ENCODE data around the gene GALNT18. TPM values are rescaled to one million over a fixed set of nuclear protein-coding genes. Genes with fewer than 3 reads are reported as not detected.

GALNT18 gene
- total RNA-seq, 1 donor from 2014 or later, result 6.6 TPM

GRCh38 chr11:11667056-11667455 lies 45.3 kb upstream of the GALNT18 start:
- TF ChIP-seq CTCF (IDR thresholded peaks at IDR 0.05; ENCODE audit: insufficient read depth, low read length, poor library complexity, severe bottlenecking), result no peak
- Histone ChIP-seq H3K36me3 (ENCODE audit: control insufficient read depth, insufficient read depth, low read length) (no peaks in the 10 kb centered on the region), H3K4me3 (ENCODE audit: low read depth, low read length) (no peak overlapping the region), H3K27me3 (ENCODE audit: control insufficient read depth, insufficient read depth, low read length) (peaks cover 13% of the 10 kb centered on the region)
- no peak for DNase-seq (ENCODE audit: low read depth)

GRCh38 chr11:11665407-11665806 lies 43.6 kb upstream of the GALNT18 start:
- Histone ChIP-seq H3K27me3 (ENCODE audit: control insufficient read depth, insufficient read depth, low read length) (peaks cover 13% of the 10 kb centered on the region), H3K4me3 (ENCODE audit: low read depth, low read length) (no peak overlapping the region), H3K36me3 (ENCODE audit: control insufficient read depth, insufficient read depth, low read length) (no peaks in the 10 kb centered on the region)
- no peak for TF ChIP-seq CTCF (IDR thresholded peaks at IDR 0.05; ENCODE audit: insufficient read depth, low read length, poor library complexity, severe bottlenecking)
- DNase-seq (ENCODE audit: low read depth), result no peak

- Histone ChIP-seq H3K36me3 (ENCODE audit: control insufficient read depth, insufficient read depth, low read length) (no peaks in the 10 kb centered on the region), H3K4me3 (ENCODE audit: low read depth, low read length) (no peak overlapping the region), H3K27me3 (ENCODE audit: control insufficient read depth, insufficient read depth, low read length) (peaks cover 13% of the 10 kb centered on the region)
- DNase-seq (ENCODE audit: low read depth), result no peak
- TF ChIP-seq CTCF (IDR thresholded peaks at IDR 0.05; ENCODE audit: insufficient read depth, low read length, poor library complexity, severe bottlenecking), result no peak
These were observed 42.1 kb upstream of the GALNT18 start for GRCh38 chr11:11663907-11664306.

- Histone ChIP-seq H3K4me3 (ENCODE audit: low read depth, low read length) (no peak overlapping the region), H3K27me3 (ENCODE audit: control insufficient read depth, insufficient read depth, low read length) (peaks cover 13% of the 10 kb centered on the region), H3K36me3 (ENCODE audit: control insufficient read depth, insufficient read depth, low read length) (no peaks in the 10 kb centered on the region)
- no peak for TF ChIP-seq CTCF (IDR thresholded peaks at IDR 0.05; ENCODE audit: insufficient read depth, low read length, poor library complexity, severe bottlenecking)
- no peak for DNase-seq (ENCODE audit: low read depth)
These were observed 40.8 kb upstream of the GALNT18 start for GRCh38 chr11:11662578-11662977.

GRCh38 chr11:11661326-11662040 lies 39.7 kb upstream of the GALNT18 start:
- no peak for DNase-seq (ENCODE audit: low read depth)
- H3K27me3 ChIP-seq (ENCODE audit: control insufficient read depth, insufficient read depth, low read length), result peaks cover 13% of the 10 kb centered on the region
- H3K36me3 ChIP-seq (ENCODE audit: control insufficient read depth, insufficient read depth, low read length), result no peaks in the 10 kb centered on the region
- no peak for TF ChIP-seq CTCF (IDR thresholded peaks at IDR 0.05; ENCODE audit: insufficient read depth, low read length, poor library complexity, severe bottlenecking)
- H3K4me3 ChIP-seq (ENCODE audit: low read depth, low read length), result no peak overlapping the region

- peaks cover 11% of the 10 kb centered on the region for H3K27me3 ChIP-seq (ENCODE audit: control insufficient read depth, insufficient read depth, low read length)
- H3K36me3 ChIP-seq (ENCODE audit: control insufficient read depth, insufficient read depth, low read length), result no peaks in the 10 kb centered on the region
- H3K4me3 ChIP-seq (ENCODE audit: low read depth, low read length), result no peak overlapping the region
- no peak for TF ChIP-seq CTCF (IDR thresholded peaks at IDR 0.05; ENCODE audit: insufficient read depth, low read length, poor library complexity, severe bottlenecking)
- DNase-seq (ENCODE audit: low read depth), result no peak
These were observed 38.5 kb upstream of the GALNT18 start for GRCh38 chr11:11660363-11660740.
